ENCODE data around the gene MPPE1.

DNA sequence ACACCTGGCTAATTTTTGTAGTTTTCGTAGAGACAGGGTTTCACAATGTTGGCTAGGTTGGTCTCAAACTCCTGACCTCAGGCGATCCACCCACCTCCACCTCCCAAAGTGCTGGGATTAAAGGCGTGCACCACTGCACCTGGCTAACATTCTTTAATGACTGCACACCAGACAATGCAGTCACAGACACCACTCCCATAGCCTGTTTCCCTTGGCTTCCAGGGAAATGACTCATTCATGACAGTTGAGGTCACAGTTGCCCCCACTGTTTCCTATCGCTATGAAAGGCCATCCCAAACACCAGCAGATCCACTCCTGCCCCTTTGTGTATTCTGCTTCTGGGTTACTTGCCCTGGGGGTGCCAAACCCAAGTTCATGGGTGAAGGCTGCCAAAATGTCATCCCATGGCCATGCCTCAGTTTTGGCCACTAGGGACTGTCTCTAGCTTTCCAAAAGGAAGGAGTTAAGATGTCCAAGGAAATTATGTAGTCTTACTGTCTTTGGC is 48.2 kb downstream of the MPPE1 start:
- TF ChIP-seq POLR2A (IDR thresholded peaks at IDR 0.05) (no peak), POLR2AphosphoS5 (IDR thresholded peaks at IDR 0.05) (no peak), EP300 (IDR thresholded peaks at IDR 0.05; ENCODE audit: low read depth) (no peak)
- TF ChIP-seq, protein P1, sequence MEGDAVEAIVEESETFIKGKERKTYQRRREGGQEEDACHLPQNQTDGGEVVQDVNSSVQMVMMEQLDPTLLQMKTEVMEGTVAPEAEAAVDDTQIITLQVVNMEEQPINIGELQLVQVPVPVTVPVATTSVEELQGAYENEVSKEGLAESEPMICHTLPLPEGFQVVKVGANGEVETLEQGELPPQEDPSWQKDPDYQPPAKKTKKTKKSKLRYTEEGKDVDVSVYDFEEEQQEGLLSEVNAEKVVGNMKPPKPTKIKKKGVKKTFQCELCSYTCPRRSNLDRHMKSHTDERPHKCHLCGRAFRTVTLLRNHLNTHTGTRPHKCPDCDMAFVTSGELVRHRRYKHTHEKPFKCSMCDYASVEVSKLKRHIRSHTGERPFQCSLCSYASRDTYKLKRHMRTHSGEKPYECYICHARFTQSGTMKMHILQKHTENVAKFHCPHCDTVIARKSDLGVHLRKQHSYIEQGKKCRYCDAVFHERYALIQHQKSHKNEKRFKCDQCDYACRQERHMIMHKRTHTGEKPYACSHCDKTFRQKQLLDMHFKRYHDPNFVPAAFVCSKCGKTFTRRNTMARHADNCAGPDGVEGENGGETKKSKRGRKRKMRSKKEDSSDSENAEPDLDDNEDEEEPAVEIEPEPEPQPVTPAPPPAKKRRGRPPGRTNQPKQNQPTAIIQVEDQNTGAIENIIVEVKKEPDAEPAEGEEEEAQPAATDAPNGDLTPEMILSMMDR (IDR thresholded peaks at IDR 0.05) = peak in 2 of 5 experiments; percentile 19 to 33
